Astrocyte (in vitro differentiated cells and primary cell): ENCODE results near the gene TNFRSF21. TPM values are rescaled to one million over a fixed set of nuclear protein-coding genes. Genes with fewer than 3 reads are reported as not detected.

Source experiments
- DNase-seq: peaks from one replicate; pipeline ENCODE4 v3.0.0-alpha.2; 2010; ENCODE audit warnings: low read depth
- FAIRE-seq: peaks from 2 replicates; lab custom pipeline; 2011; peaks lifted over from hg19 to GRCh38; lab: Jason Lieb, UNC
- H2AFZ ChIP-seq: 2 replicates; pipeline ENCODE4 v1.6.0; 2012; ENCODE audit warnings: low read depth, low read length, inconsistent platforms
- H3K27ac ChIP-seq: 2 replicates; pipeline ENCODE4 v1.5.1; 2011; ENCODE audit warnings: low read depth, low read length, inconsistent platforms
- H3K27me3 ChIP-seq: 2 replicates; pipeline ENCODE4 v1.6.0; 2011; ENCODE audit warnings: low read length, inconsistent platforms; ENCODE audit not compliant: insufficient read depth
- H3K36me3 ChIP-seq: 2 replicates; pipeline ENCODE4 v1.5.1; 2011; ENCODE audit warnings: low read length, inconsistent platforms; ENCODE audit not compliant: insufficient read depth
- H3K4me1 ChIP-seq: 2 replicates; pipeline ENCODE4 v1.5.1; 2011; ENCODE audit warnings: low read length, inconsistent platforms; ENCODE audit not compliant: insufficient read depth
- H3K4me2 ChIP-seq: 2 replicates; pipeline ENCODE4 v1.6.0; 2012; ENCODE audit warnings: low read length, inconsistent platforms
- H3K4me3 ChIP-seq: 2 replicates; pipeline ENCODE4 v1.5.1; 2011; ENCODE audit warnings: low read depth, mild to moderate bottlenecking, low read length, inconsistent platforms; ENCODE audit not compliant: insufficient read depth
- H3K79me2 ChIP-seq: 2 replicates; pipeline ENCODE4 v1.6.0; 2012; ENCODE audit warnings: mild to moderate bottlenecking, low read length, inconsistent platforms; ENCODE audit not compliant: insufficient read depth
- H3K9ac ChIP-seq: 2 replicates; pipeline ENCODE4 v1.6.0; 2012; ENCODE audit warnings: mild to moderate bottlenecking, low read length, inconsistent platforms
- H3K9me3 ChIP-seq: 2 replicates; pipeline ENCODE4 v1.5.1; 2012; ENCODE audit warnings: low read depth, mild to moderate bottlenecking, low read length, inconsistent platforms; ENCODE audit not compliant: insufficient read depth
- H4K20me1 ChIP-seq: 2 replicates; pipeline ENCODE4 v1.6.0; 2012; ENCODE audit warnings: low read length, inconsistent platforms; ENCODE audit not compliant: insufficient read depth
- H3K27ac Mint-ChIP-seq: one replicate; pipeline ENCODE4 v1.8.0; 2021; ENCODE audit warnings: mild to moderate bottlenecking, mixed read lengths; ENCODE audit not compliant: unreplicated experiment
- H3K27me3 Mint-ChIP-seq: one replicate; pipeline ENCODE4 v1.8.0; 2021; ENCODE audit warnings: low read depth, mixed read lengths; ENCODE audit not compliant: unreplicated experiment
- H3K36me3 Mint-ChIP-seq: one replicate; pipeline ENCODE4 v1.8.0; 2021; ENCODE audit warnings: low read depth, mixed read lengths; ENCODE audit not compliant: unreplicated experiment
- H3K4me1 Mint-ChIP-seq: one replicate; pipeline ENCODE4 v1.8.0; 2021; ENCODE audit warnings: low read depth, mixed read lengths; ENCODE audit not compliant: unreplicated experiment
- H3K4me3 Mint-ChIP-seq: one replicate; pipeline ENCODE4 v1.8.0; 2021; ENCODE audit warnings: mild to moderate bottlenecking, moderate library complexity, mixed read lengths; ENCODE audit not compliant: unreplicated experiment
- H3K9me3 Mint-ChIP-seq: one replicate; pipeline ENCODE4 v1.8.0; 2021; ENCODE audit warnings: mild to moderate bottlenecking, mixed read lengths; ENCODE audit not compliant: unreplicated experiment
- EZH2 ChIP-seq: IDR thresholded peaks from 2 replicates; pipeline ENCODE4 v1.6.1; 2012; ENCODE audit warnings: mild to moderate bottlenecking, low read length, inconsistent platforms; ENCODE audit not compliant: insufficient read depth
- total RNA-seq: library from RNA; stranded (reverse); gene quantifications from 2 replicates; pipeline ENCODE4 v1.2.1, GENCODE V29; 2021
- TF ChIP-seq, protein P1 (sequence below): IDR thresholded peaks from 2 replicates; pipeline ENCODE4 v1.5.1; 2011; ENCODE audit warnings: low read depth, mild to moderate bottlenecking, inconsistent platforms, low read length, moderate library complexity; ENCODE audit not compliant: insufficient read depth

Gene TNFRSF21
- total RNA-seq, 1 donor from 2014 or later = 244 TPM

- Histone ChIP-seq H3K4me1 (no peaks in the 10 kb centered on the region), H3K36me3 (no peaks in the 10 kb centered on the region), H3K9me3 (no peaks in the 10 kb centered on the region), H4K20me1 (no peaks in the 10 kb centered on the region), H3K79me2 (no peaks in the 10 kb centered on the region), H3K4me2 (no peak overlapping the region), H2AFZ (no peak overlapping the region), H3K27me3 (peaks cover 5% of the 10 kb centered on the region), H3K9ac (no peak overlapping the region), H3K4me3 (no peak overlapping the region), H3K27ac (no peak overlapping the region)
- no peaks in the 10 kb centered on the region for H3K36me3 Mint-ChIP-seq
- no peak overlapping the region for H3K27ac Mint-ChIP-seq
- no peaks in the 10 kb centered on the region for H3K4me1 Mint-ChIP-seq
- H3K27me3 Mint-ChIP-seq = no peaks in the 10 kb centered on the region
- FAIRE-seq (peak; percentile 26), DNase-seq (no peak)
- no peak overlapping the region for H3K4me3 Mint-ChIP-seq
- no peak for TF ChIP-seq EZH2
- TF ChIP-seq, protein P1, sequence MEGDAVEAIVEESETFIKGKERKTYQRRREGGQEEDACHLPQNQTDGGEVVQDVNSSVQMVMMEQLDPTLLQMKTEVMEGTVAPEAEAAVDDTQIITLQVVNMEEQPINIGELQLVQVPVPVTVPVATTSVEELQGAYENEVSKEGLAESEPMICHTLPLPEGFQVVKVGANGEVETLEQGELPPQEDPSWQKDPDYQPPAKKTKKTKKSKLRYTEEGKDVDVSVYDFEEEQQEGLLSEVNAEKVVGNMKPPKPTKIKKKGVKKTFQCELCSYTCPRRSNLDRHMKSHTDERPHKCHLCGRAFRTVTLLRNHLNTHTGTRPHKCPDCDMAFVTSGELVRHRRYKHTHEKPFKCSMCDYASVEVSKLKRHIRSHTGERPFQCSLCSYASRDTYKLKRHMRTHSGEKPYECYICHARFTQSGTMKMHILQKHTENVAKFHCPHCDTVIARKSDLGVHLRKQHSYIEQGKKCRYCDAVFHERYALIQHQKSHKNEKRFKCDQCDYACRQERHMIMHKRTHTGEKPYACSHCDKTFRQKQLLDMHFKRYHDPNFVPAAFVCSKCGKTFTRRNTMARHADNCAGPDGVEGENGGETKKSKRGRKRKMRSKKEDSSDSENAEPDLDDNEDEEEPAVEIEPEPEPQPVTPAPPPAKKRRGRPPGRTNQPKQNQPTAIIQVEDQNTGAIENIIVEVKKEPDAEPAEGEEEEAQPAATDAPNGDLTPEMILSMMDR = no peak
- H3K9me3 Mint-ChIP-seq = no peaks in the 10 kb centered on the region
Measured at GRCh38 chr6:47323887-47324286, 14.2 kb upstream of the TNFRSF21 start.

DNA sequence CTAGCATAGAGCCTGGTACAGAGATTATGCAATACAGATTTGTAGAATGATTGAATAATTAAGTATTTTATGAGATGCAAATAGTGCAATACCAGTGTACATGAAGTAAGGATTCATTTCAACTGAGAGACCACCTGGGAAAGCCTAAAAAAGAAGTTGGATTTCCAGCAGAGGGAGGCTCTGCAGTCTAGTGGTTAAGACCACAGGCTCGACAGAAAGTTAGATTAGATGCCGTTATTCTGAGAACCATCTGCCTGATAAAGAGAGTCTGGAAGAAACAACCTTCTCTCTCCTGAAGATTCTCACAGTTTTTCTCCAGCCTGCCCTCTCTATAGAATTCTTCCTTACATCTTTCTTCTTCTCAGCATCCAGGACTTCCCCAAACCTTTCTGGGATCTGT, 13.6 kb upstream of the TNFRSF21 start:
- Histone ChIP-seq H4K20me1 (no peaks in the 10 kb centered on the region), H2AFZ (no peak overlapping the region), H3K27me3 (peaks cover 5% of the 10 kb centered on the region), H3K4me3 (no peak overlapping the region), H3K9ac (no peak overlapping the region), H3K27ac (no peak overlapping the region), H3K36me3 (no peaks in the 10 kb centered on the region), H3K9me3 (no peaks in the 10 kb centered on the region), H3K4me2 (no peak overlapping the region), H3K4me1 (no peaks in the 10 kb centered on the region), H3K79me2 (no peaks in the 10 kb centered on the region)
- H3K27me3 Mint-ChIP-seq = no peaks in the 10 kb centered on the region
- no peaks in the 10 kb centered on the region for H3K36me3 Mint-ChIP-seq
- H3K9me3 Mint-ChIP-seq = no peaks in the 10 kb centered on the region
- H3K4me3 Mint-ChIP-seq = no peak overlapping the region
- H3K27ac Mint-ChIP-seq = no peak overlapping the region
- TF ChIP-seq, protein P1 = no peak
- TF ChIP-seq EZH2 = no peak
- DNase-seq (no peak), FAIRE-seq (no peak)
- H3K4me1 Mint-ChIP-seq = no peaks in the 10 kb centered on the region

GRCh38 chr6:47321577-47321976, 11.9 kb upstream of the TNFRSF21 start:
- DNase-seq (no peak), FAIRE-seq (no peak)
- Histone ChIP-seq H3K27me3 (peaks cover 5% of the 10 kb centered on the region), H3K9ac (no peak overlapping the region), H4K20me1 (no peaks in the 10 kb centered on the region), H3K27ac (no peak overlapping the region), H3K79me2 (no peaks in the 10 kb centered on the region), H3K36me3 (no peaks in the 10 kb centered on the region), H3K4me2 (no peak overlapping the region), H3K4me1 (no peaks in the 10 kb centered on the region), H3K4me3 (no peak overlapping the region), H2AFZ (no peak overlapping the region), H3K9me3 (no peaks in the 10 kb centered on the region)
- Mint-ChIP-seq H3K4me3 (no peak overlapping the region), H3K27ac (no peak overlapping the region), H3K36me3 (no peaks in the 10 kb centered on the region), H3K9me3 (peaks cover 2% of the 10 kb centered on the region), H3K4me1 (no peaks in the 10 kb centered on the region), H3K27me3 (no peaks in the 10 kb centered on the region)
- TF ChIP-seq, protein P1 = no peak
- no peak for TF ChIP-seq EZH2
